Muscle of back (tissue), 11 donors: Measurements from ENCODE around the gene AWAT2. TPM values are rescaled to one million over a fixed set of nuclear protein-coding genes. Genes with fewer than 3 reads are reported as not detected.
"Not testable (repeated sequence)": the region's sequence is repeated elsewhere in the genome, so short reads cannot be mapped to it uniquely, and the experiment has no call there.

Experiments used
- DNase-seq, 3 donors: peaks; one replicate each; pipeline versions ENCODE4 v3.0.0 to v3.0.0-alpha.2; 2013
- polyA plus RNA-seq, 10 donors: library from polyadenylated mRNA; unstranded; fragments of 120-200 nt; gene quantifications; one replicate each; pipeline ENCODE4 v1.2.1, GENCODE V29; 2013; ENCODE audit not compliant: insufficient read length in 10 of 10

The AWAT2 gene
- polyA plus RNA-seq, 10 donors = 0.07 TPM; not detected in 9

GRCh38 chrX:70001269-70001668, 48.5 kb downstream of the AWAT2 start:
- no peak for DNase-seq

GRCh38 chrX:69998299-69998698, 51.4 kb downstream of the AWAT2 start:
- DNase-seq = not testable (repeated sequence)

DNA sequence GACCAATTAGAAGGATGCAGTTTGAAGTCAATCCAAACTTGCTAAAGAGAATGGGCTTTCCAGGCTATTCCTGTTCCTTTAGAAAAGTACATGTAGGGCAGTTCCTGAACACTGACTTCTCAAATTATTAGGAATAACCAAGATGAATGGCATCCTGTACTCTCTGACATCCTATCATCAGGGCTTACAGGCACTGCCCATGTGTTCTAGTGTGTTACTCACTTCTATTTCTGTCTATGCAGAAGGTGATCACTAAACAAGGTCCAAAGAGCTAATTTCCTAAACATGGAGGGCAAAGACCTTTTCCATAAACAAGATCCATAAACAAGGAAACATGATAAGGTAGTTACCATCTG, 53.6 kb downstream of the AWAT2 start:
- no peak for DNase-seq

- peak in 1 of 3 donors; percentile 57 for DNase-seq
These were observed 54.2 kb downstream of the AWAT2 start for GRCh38 chrX:69995362-69996112.

DNA sequence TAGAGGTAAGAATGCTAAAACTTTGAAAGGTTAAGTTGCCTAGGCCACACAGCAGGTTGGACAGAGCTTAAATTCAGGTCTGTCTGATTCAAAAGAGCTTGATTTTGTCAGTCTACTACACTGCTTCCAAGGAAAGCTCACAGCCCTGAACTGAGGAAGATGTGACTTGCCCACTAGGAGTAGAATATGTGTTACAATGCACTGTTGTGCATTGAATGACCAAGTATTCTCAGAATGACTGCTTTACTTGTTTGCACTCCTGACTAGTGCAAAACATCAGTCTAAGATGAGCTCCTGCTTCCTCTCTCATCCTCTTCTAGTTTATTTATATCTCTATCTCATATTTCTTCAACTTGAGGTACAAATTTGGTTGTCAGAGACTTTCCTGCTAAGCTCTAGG, 56.2 kb downstream of the AWAT2 start:
- no peak for DNase-seq

- DNase-seq = no peak
These were observed 58.1 kb downstream of the AWAT2 start for GRCh38 chrX:69991685-69992084.

Other genes with a start within 250 kb of the AWAT2 start
- not detected for gene OTUD6A, start 12.5 kb upstream of the AWAT2 start, polyA plus RNA-seq
- gene IGBP1, start 83.5 kb upstream of the AWAT2 start, polyA plus RNA-seq = 100 to 1,000 TPM in 9 of 10 donors, 10 to 100 TPM in 1; 94.2 to 141 (median 113) TPM
- not detected for gene DGAT2L6, start 127.5 kb upstream of the AWAT2 start, polyA plus RNA-seq
- not detected for gene AWAT1, start 184.7 kb upstream of the AWAT2 start, polyA plus RNA-seq
- gene P2RY4, start 210.3 kb upstream of the AWAT2 start, polyA plus RNA-seq = under 1 TPM in 7 of 10 donors, not detected in 3; 0.13 to 0.33 (median 0.21) TPM
- gene ARR3, start 218.4 kb upstream of the AWAT2 start, polyA plus RNA-seq = under 1 TPM in 8 of 10 donors, not detected in 2; 0.09 to 0.62 (median 0.40) TPM
- gene RAB41, start 232.2 kb upstream of the AWAT2 start, polyA plus RNA-seq = under 1 TPM; 0.30 to 0.83 (median 0.42) TPM
- 10 to 100 TPM; 33.1 to 44.3 (median 39.6) TPM for gene PDZD11, start 240.0 kb upstream of the AWAT2 start, polyA plus RNA-seq
- gene KIF4A, start 240.2 kb upstream of the AWAT2 start, polyA plus RNA-seq = 10 to 100 TPM in 1 of 10 donors, 1 to 10 TPM in 9; 5.2 to 13.3 (median 7.9) TPM